ENCODE data around the gene ST6GALNAC2.
"Not testable (repeated sequence)": the region's sequence is repeated elsewhere in the genome, so short reads cannot be mapped to it uniquely, and the experiment has no call there.

The ST6GALNAC2 gene

DNA sequence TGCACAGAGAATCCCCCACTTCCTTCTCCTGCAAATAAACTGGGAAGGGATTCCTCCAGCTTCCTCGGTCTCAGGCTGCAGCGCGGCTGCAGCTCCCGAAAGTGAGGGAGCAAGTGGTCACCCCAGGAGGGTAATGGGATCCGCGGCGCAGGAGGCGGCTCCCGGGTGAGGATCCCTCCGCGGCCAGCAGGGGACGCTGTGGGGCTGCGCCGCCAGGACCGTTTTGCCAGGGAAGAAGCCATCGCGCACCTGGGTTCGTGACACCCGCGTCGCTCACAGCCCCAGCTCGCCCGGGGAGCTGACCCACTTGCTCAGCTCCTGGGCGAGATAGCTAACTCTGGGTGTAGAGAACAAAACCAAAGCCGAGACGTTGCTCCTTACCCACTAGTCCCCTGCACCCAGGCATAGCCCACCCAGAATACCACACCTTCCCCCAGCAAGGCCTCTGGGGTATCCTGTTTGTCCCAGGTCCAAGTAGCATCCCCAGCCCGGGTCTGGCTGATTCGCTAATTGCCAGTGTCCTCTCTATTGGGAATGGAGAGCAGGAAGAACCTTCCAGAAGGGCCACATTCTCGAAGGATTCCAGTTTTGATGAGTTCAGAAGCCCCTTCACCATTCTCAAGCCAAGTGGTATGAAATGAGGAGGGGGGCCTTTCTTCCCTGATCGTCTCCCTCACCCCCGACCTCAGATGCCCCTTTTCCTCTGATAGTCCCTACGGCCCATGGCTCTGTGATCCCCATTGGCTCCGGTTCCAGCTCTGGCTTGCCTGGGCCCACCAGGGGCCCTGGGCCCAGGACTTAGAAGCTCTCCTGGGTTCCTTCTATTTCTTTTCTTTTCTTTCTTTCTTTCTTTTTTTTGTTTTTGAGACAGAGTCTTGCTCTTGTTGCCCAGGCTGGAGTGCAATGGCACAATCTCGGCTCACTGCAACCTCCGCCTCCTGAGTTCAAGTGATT lies 62.3 kb downstream of the ST6GALNAC2 start:
- DNase-seq: peak; percentile 94

DNA sequence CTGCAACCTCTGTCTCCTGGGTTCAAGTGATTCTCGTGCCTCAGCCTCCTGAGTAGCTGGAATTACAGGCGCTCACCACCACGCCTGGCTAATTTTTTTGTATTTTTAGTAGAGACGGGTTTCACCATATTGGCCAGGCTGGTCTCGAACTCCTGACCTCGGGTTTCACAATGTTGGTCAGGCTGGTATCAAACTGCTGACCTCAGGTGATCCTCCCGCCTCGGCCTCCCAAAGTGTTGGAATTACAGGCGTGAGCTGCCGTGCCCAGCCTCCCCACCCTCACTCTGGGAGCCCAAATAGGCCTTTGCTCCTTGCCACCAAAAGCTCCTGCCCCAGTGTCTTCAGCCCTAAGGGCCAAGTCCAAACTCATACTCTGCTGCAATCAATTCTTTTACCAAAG lies 64.0 kb downstream of the ST6GALNAC2 start:
- not testable (repeated sequence) for DNase-seq

DNA sequence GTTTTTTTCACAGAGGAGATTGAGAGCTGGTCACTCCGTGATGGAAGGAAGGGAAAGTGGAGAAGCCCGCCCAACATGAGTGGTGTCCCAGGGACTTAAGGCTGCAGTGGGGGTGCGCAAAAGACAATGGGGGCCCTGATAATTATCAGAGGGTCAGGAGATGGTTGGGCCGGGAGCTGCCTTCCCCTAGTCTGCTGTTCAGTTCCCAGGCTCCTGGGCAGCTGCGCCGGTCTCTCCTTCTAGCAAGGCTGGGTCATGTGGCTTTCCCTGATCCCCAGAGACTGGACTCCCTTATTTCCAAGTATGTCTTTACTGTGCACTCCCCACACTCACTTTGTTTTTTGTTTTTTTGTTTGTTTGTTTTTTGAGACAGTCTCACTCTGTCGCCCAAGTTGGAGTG lies 64.4 kb downstream of the ST6GALNAC2 start:
- no peak for DNase-seq

GRCh38 chr17:76519048-76519966 lies 66.4 kb downstream of the ST6GALNAC2 start:
- no peak for DNase-seq

GRCh38 chr17:76517638-76518038 lies 68.0 kb downstream of the ST6GALNAC2 start:
- DNase-seq: no peak
